Measurements from ENCODE around the gene LRBA.

GRCh38 chr4:150381609-150382008, 633.5 kb downstream of the LRBA start:
- TF ChIP-seq CTCF (IDR thresholded peaks at IDR 0.05), result no peak
- no peak for TF ChIP-seq EZH2phosphoT487 (IDR thresholded peaks at IDR 0.05; ENCODE audit: borderline replicate concordance, low read depth)
- TF ChIP-seq FOSL2 (IDR thresholded peaks at IDR 0.05; ENCODE audit: borderline replicate concordance, low read depth), result no peak
- TF ChIP-seq PBX3 (IDR thresholded peaks at IDR 0.05), result no peak
- TF ChIP-seq ZBTB33 (IDR thresholded peaks at IDR 0.05; ENCODE audit: borderline replicate concordance, low read depth), result no peak
- TF ChIP-seq POLR2AphosphoS5 (IDR thresholded peaks at IDR 0.05; ENCODE audit: low read depth, low read length), result no peak
- TF ChIP-seq EP300 (IDR thresholded peaks at IDR 0.05; ENCODE audit: borderline replicate concordance in 1 of 2, low read depth in 1 of 2, low read length in 1 of 2), result no peak
- TF ChIP-seq GABPA (IDR thresholded peaks at IDR 0.05; ENCODE audit: low read depth), result no peak
- TF ChIP-seq RXRA (IDR thresholded peaks at IDR 0.05; ENCODE audit: borderline replicate concordance, low read depth), result no peak
- no peak for TF ChIP-seq TEAD4 (IDR thresholded peaks at IDR 0.05; ENCODE audit: borderline replicate concordance, insufficient read depth)

Data from SK-N-SH (cell line).